HCT116 (cell line): ENCODE measurements around the gene IL19. TPM values are rescaled to one million over a fixed set of nuclear protein-coding genes. Genes with fewer than 3 reads are reported as not detected.

ENCODE experiments used
- ATAC-seq: fragments of 200-7000 bp; cut with Tn5 transposase; 2 replicates; pipeline ENCODE4 v1.9.1; 2020; ENCODE audit warnings: mild to moderate bottlenecking, moderate library complexity
- BruUV-seq: library from RNA; stranded (reverse); fragments of 400-500 nt; replicated peaks from 2 replicates; lab custom pipeline; 2021; lab: Mats Ljungman, UMichigan
- CTCF ChIA-PET: fragments of 300-600 bp; sonication (Branson Sonifier 250); formaldehyde crosslinking; loops from one replicate; lab custom pipeline; 2021; ENCODE audit warnings: antibody characterized with exemption; lab: Charles Lee
- POLR2A ChIA-PET: fragments of 300-600, 350-600 bp; sonication (Branson Sonifier 250); formaldehyde crosslinking; loops from one replicate; lab custom pipeline; 2021; ENCODE audit warnings: antibody characterized with exemption; lab: Charles Lee
- RAD21 ChIA-PET, 2 experiments: fragments of 300-600 bp; sonication (Branson Sonifier 250); formaldehyde crosslinking; loops; one replicate each; lab custom pipeline; 2023; ENCODE audit warnings: low total read pairs in 2 of 2; ENCODE audit not compliant: uncharacterized antibody in 2 of 2, unreplicated experiment in 2 of 2, low non-redundant PET in 1 of 2; lab: Charles Lee
- DNase-seq: peaks from one replicate; pipeline ENCODE4 v3.0.0-alpha.2; 2010; ENCODE audit warnings: low read depth, low spot score
- H2AFZ ChIP-seq: fragments of 200-600 bp; shearing (Covaris generic), sonication (generic); 2 replicates; pipeline ENCODE4 v1.6.1; 2017; ENCODE audit warnings: low read depth, mixed run types, mixed read lengths, antibody characterized with exemption, low read length; ENCODE audit not compliant: poor library complexity, severe bottlenecking
- H3K27ac ChIP-seq: 2 replicates; pipeline ENCODE4 v1.5.1; 2012; ENCODE audit warnings: low read depth, low read length
- H3K27me3 ChIP-seq: fragments of 200-600 bp; sonication (generic); 2 replicates; pipeline ENCODE4 v1.6.1; 2016; ENCODE audit warnings: mixed run types, low read length, mixed read lengths; ENCODE audit not compliant: insufficient read depth
- H3K36me3 ChIP-seq, 2 experiments: fragments of 200-500 bp in 1 of 2; fragments of 200-600 bp in 1 of 2; sonication (Bioruptor generic) in 1 of 2; sonication (generic) in 1 of 2; 2 replicates each; pipeline versions ENCODE4 v1.5.1 to v1.6.1; 2014 to 2016; ENCODE audit warnings: low read length in 2 of 2, inconsistent platforms in 1 of 2, mixed read lengths in 1 of 2, mixed run types in 1 of 2; ENCODE audit not compliant: insufficient read depth in 2 of 2, control insufficient read depth in 1 of 2
- H3K4me1 ChIP-seq, 2 experiments: fragments of 200-600 bp in 1 of 2; sonication (generic) in 1 of 2; 2 replicates each; pipeline versions ENCODE4 v1.5.1 to v1.6.1; 2012 to 2017; ENCODE audit warnings: low read length in 2 of 2, inconsistent platforms in 1 of 2, mild to moderate bottlenecking in 1 of 2, mixed read lengths in 1 of 2, mixed run types in 1 of 2, moderate library complexity in 1 of 2; ENCODE audit not compliant: insufficient read depth in 2 of 2, control insufficient read depth in 1 of 2
- H3K4me2 ChIP-seq: fragments of 200-600 bp; sonication (generic); 2 replicates; pipeline ENCODE4 v1.6.1; 2017; ENCODE audit warnings: mixed run types, low read length, mixed read lengths
- H3K4me3 ChIP-seq, 2 experiments: fragments of 200-600 bp in 1 of 2; sonication (generic) in 1 of 2; replicated peaks in 1 of 2; 2 replicates each; pipeline ENCODE4 v1.5.1; 2011 to 2016; ENCODE audit warnings: low read length in 2 of 2, control low read depth in 1 of 2, low read depth in 1 of 2, mild to moderate bottlenecking in 1 of 2, mixed read lengths in 1 of 2, mixed run types in 1 of 2
- H3K79me2 ChIP-seq: fragments of 200-600 bp; sonication (generic); 2 replicates; pipeline ENCODE4 v1.6.1; 2017; ENCODE audit warnings: mild to moderate bottlenecking, mixed run types, low read length, moderate library complexity, mixed read lengths; ENCODE audit not compliant: insufficient read depth
- H3K9ac ChIP-seq: fragments of 200-600 bp; sonication (generic); 2 replicates; pipeline ENCODE4 v1.6.1; 2016; ENCODE audit warnings: low read length, mixed read lengths
- H3K9me2 ChIP-seq: fragments of 200-600 bp; sonication (generic), shearing (Covaris generic); 2 replicates; pipeline ENCODE4 v1.6.1; 2017; ENCODE audit warnings: mixed run types, mild to moderate bottlenecking, moderate library complexity; ENCODE audit not compliant: insufficient read depth
- H3K9me3 ChIP-seq, 2 experiments: fragments of 200-500 bp in 1 of 2; fragments of 200-600 bp in 1 of 2; sonication (Bioruptor generic) in 1 of 2; sonication (generic) in 1 of 2; 2 replicates each; pipeline ENCODE4 v1.6.1; 2014 to 2017; ENCODE audit warnings: low read length in 2 of 2, mixed read lengths in 2 of 2, inconsistent platforms in 1 of 2, low read depth in 1 of 2, mild to moderate bottlenecking in 1 of 2, mixed run types in 1 of 2, moderate library complexity in 1 of 2; ENCODE audit not compliant: control insufficient read depth in 1 of 2, insufficient read depth in 1 of 2
- H4K20me1 ChIP-seq: fragments of 200-600 bp; sonication (generic), shearing (Covaris generic); 2 replicates; pipeline ENCODE4 v1.6.1; 2017; ENCODE audit warnings: mixed run types, mild to moderate bottlenecking, moderate library complexity; ENCODE audit not compliant: insufficient read depth
- ATF3 ChIP-seq: IDR thresholded peaks from 2 replicates; pipeline ENCODE4 v1.6.1; 2012
- CTCF ChIP-seq, 3 experiments: fragments of 200-600 bp in 1 of 3; sonication (generic) in 1 of 3; IDR thresholded peaks in 2 of 3; conservative IDR thresholded peaks in 1 of 3; 2 replicates each; pipeline ENCODE4 v1.5.1; 2012 to 2017; ENCODE audit warnings: low read depth in 2 of 3, low read length in 2 of 3, antibody characterized with exemption in 1 of 3, borderline replicate concordance in 1 of 3, control low read depth in 1 of 3, mild to moderate bottlenecking in 1 of 3, mixed read lengths in 1 of 3, mixed run types in 1 of 3, moderate library complexity in 1 of 3; ENCODE audit not compliant: insufficient read depth in 1 of 3
- EGR1 ChIP-seq: IDR thresholded peaks from 2 replicates; pipeline ENCODE4 v1.6.1; 2012; ENCODE audit warnings: low read depth
- ELF1 ChIP-seq: IDR thresholded peaks from 2 replicates; pipeline ENCODE4 v1.6.1; 2012; ENCODE audit warnings: low read depth, borderline replicate concordance
- EZH2 ChIP-seq: fragments of 200-600 bp; sonication (generic); IDR thresholded peaks from 2 replicates; pipeline ENCODE4 v1.6.1; 2017; ENCODE audit warnings: antibody characterized with exemption, mixed run types
- FOSL1 ChIP-seq: IDR thresholded peaks from 2 replicates; pipeline ENCODE4 v1.6.1; 2012; ENCODE audit warnings: low read depth
- MAX ChIP-seq: IDR thresholded peaks from 2 replicates; pipeline ENCODE4 v1.6.1; 2012
- RAD21 ChIP-seq: IDR thresholded peaks from 2 replicates; pipeline ENCODE4 v1.6.1; 2012; ENCODE audit warnings: low read depth, mild to moderate bottlenecking
- SRF ChIP-seq: IDR thresholded peaks from 2 replicates; pipeline ENCODE4 v1.6.1; 2012; ENCODE audit warnings: low read depth
- TCF7L2 ChIP-seq: IDR thresholded peaks from 2 replicates; pipeline ENCODE4 v1.7.0; 2011; ENCODE audit warnings: borderline replicate concordance, inconsistent platforms; ENCODE audit not compliant: insufficient read depth, insufficient read length; ENCODE audit errors: extremely low read depth
- YY1 ChIP-seq: IDR thresholded peaks from 2 replicates; pipeline ENCODE4 v1.6.1; 2011; ENCODE audit warnings: low read length, low read depth, moderate library complexity, mild to moderate bottlenecking; ENCODE audit not compliant: insufficient replicate concordance; ENCODE audit errors: extremely low read depth
- ZFX ChIP-seq: fragments of 450-650 bp; IDR thresholded peaks from 2 replicates; pipeline ENCODE4 v1.6.1; 2017
- ZNF274 ChIP-seq: fragments of 200-500 bp; sonication (Bioruptor generic); IDR thresholded peaks from 2 replicates; pipeline ENCODE4 v1.6.1; 2014; ENCODE audit warnings: mild to moderate bottlenecking, low read depth, low read length, inconsistent platforms
- intact Hi-C: fragments of 100-400 bp; cut with micrococcal nuclease; formaldehyde crosslinking; loops from 2 replicates; pipeline ENCODE4 v1.10.0; 2022
- total RNA-seq: library from RNA; stranded (reverse); gene quantifications from one replicate; pipeline ENCODE4 v1.2.1, GENCODE V29; 2021; ENCODE audit not compliant: unreplicated experiment

Gene IL19
- total RNA-seq, 1 experiment from 2014 or later, result not detected

- no TSS peak for BruUV-seq
- Histone ChIP-seq H2AFZ (no peak overlapping the region), H3K4me3 (no peak overlapping the region), H3K4me1 (peaks cover 0 to 7% of the 10 kb centered on the region in 2 experiments; a peak in 1 of 4 replicates), H3K27me3 (no peaks in the 10 kb centered on the region), H3K27ac (no peak overlapping the region), H3K4me2 (no peak overlapping the region), H3K79me2 (peaks cover 26% of the 10 kb centered on the region; the same call in 1 of the 2 replicates), H4K20me1 (no peaks in the 10 kb centered on the region), H3K9me2 (no peaks in the 10 kb centered on the region)
- RAD21 ChIA-PET, result no interaction called here
- POLR2A ChIA-PET, result no interaction called here
- ATAC-seq, result no peak
- intact Hi-C loops, result loop anchor here (5.0 kb wide), 1 partner anchor 348 kb away; no protein-coding TSS in a partner anchor
- TF ChIP-seq CTCF (IDR thresholded peaks at IDR 0.05 in 2 of 3, conservative IDR thresholded peaks at IDR 0.05 in 1 of 3; ENCODE audit: borderline replicate concordance in 1 of 3, insufficient read depth in 1 of 3, low read depth in 2 of 3, low read length in 2 of 3) (no peak), ZFX (no peak), EGR1 (no peak), ELF1 (no peak), YY1 (no peak), EZH2 (no peak), SRF (no peak), ATF3 (no peak), ZNF274 (no peak), FOSL1 (no peak), RAD21 (no peak), MAX (no peak), TCF7L2 (no peak)
- TF ChIP-seq, all 23 proteins: peak for 0
- CTCF ChIA-PET, result interaction anchor here (0.6 kb wide), 1 partner anchor 17 kb away, joined by 3 read pairs; no protein-coding TSS in a partner anchor
- no peaks in the 10 kb centered on the region for H3K9me3 ChIP-seq
- no peak overlapping the region for H3K9ac ChIP-seq
- peaks cover 2 to 6% of the 10 kb centered on the region in 2 experiments; a peak in 2 of 4 replicates for H3K36me3 ChIP-seq
- DNase-seq, result no peak
Observed at GRCh38 chr1:206729050-206729449, 41.5 kb upstream of the IL19 start.
